Measurements from ENCODE around the gene PTTG1IP.

- TF ChIP-seq, protein P1, sequence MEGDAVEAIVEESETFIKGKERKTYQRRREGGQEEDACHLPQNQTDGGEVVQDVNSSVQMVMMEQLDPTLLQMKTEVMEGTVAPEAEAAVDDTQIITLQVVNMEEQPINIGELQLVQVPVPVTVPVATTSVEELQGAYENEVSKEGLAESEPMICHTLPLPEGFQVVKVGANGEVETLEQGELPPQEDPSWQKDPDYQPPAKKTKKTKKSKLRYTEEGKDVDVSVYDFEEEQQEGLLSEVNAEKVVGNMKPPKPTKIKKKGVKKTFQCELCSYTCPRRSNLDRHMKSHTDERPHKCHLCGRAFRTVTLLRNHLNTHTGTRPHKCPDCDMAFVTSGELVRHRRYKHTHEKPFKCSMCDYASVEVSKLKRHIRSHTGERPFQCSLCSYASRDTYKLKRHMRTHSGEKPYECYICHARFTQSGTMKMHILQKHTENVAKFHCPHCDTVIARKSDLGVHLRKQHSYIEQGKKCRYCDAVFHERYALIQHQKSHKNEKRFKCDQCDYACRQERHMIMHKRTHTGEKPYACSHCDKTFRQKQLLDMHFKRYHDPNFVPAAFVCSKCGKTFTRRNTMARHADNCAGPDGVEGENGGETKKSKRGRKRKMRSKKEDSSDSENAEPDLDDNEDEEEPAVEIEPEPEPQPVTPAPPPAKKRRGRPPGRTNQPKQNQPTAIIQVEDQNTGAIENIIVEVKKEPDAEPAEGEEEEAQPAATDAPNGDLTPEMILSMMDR (IDR thresholded peaks at IDR 0.05; ENCODE audit: borderline replicate concordance, extremely low read depth, low read length, poor library complexity, severe bottlenecking), result no peak
- TF ChIP-seq EZH2 (IDR thresholded peaks at IDR 0.05; ENCODE audit: borderline replicate concordance, low read depth, low read length, severe bottlenecking), result no peak
Observed at GRCh38 chr21:44921928-44922327, 48.4 kb upstream of the PTTG1IP start.
